GM21515 (cell line): ENCODE data around the gene EXOC2.

Source experiments
- ATAC-seq: cut with Tn5 transposase; IDR thresholded peaks from one replicate; pipeline ENCODE4 v1.9.1; 2021; ENCODE audit not compliant: unreplicated experiment

The EXOC2 gene

GRCh38 chr6:540490-540889 lies 152.4 kb downstream of the EXOC2 start:
- no peak for ATAC-seq

- no peak for ATAC-seq
Measured at GRCh38 chr6:537114-537513, 155.8 kb downstream of the EXOC2 start.

GRCh38 chr6:530425-530824 lies 162.5 kb downstream of the EXOC2 start:
- no peak for ATAC-seq

- ATAC-seq, result no peak
Measured at GRCh38 chr6:528989-529388, 163.9 kb downstream of the EXOC2 start.

- ATAC-seq, result no peak
Measured at GRCh38 chr6:527989-528673, 164.8 kb downstream of the EXOC2 start.

- ATAC-seq, result no peak
Measured at GRCh38 chr6:524803-525202, 168.1 kb downstream of the EXOC2 start.

- no peak for ATAC-seq
Measured at GRCh38 chr6:520820-521219, 172.1 kb downstream of the EXOC2 start.

- no peak for ATAC-seq
Measured at GRCh38 chr6:518218-518617, 174.7 kb downstream of the EXOC2 start.

GRCh38 chr6:516213-516612 lies 176.7 kb downstream of the EXOC2 start:
- no peak for ATAC-seq

GRCh38 chr6:515267-515666 lies 177.7 kb downstream of the EXOC2 start:
- ATAC-seq, result no peak

- ATAC-seq, result no peak
Measured at GRCh38 chr6:514396-514978, 178.5 kb downstream of the EXOC2 start.

- ATAC-seq, result no peak
Measured at GRCh38 chr6:513961-514360, 179.0 kb downstream of the EXOC2 start.

GRCh38 chr6:513058-513457 lies 179.9 kb downstream of the EXOC2 start:
- ATAC-seq, result no peak

GRCh38 chr6:511488-512137 lies 181.3 kb downstream of the EXOC2 start:
- ATAC-seq, result no peak

GRCh38 chr6:509676-510075 lies 183.3 kb downstream of the EXOC2 start:
- ATAC-seq, result no peak

- ATAC-seq, result no peak
Measured at GRCh38 chr6:508614-509013, 184.3 kb downstream of the EXOC2 start.

GRCh38 chr6:508006-508405 lies 184.9 kb downstream of the EXOC2 start:
- no peak for ATAC-seq

GRCh38 chr6:506920-507622 lies 185.9 kb downstream of the EXOC2 start:
- ATAC-seq, result no peak

- ATAC-seq, result no peak
Measured at GRCh38 chr6:506508-506907, 186.4 kb downstream of the EXOC2 start.

- ATAC-seq, result no peak
Measured at GRCh38 chr6:505374-505773, 187.6 kb downstream of the EXOC2 start.

- ATAC-seq, result no peak
Measured at GRCh38 chr6:504446-504980, 188.4 kb downstream of the EXOC2 start.
